Measurements from ENCODE around the gene CFAP77.

The CFAP77 gene

GRCh38 chr9:132456241-132456640, 46.2 kb downstream of the CFAP77 start:
- H3K18ac ChIP-seq (ENCODE audit: low read length) = no peak overlapping the region
- no peak overlapping the region for H3K23ac ChIP-seq (ENCODE audit: low read length)
- no peak overlapping the region for H3K4me3 ChIP-seq (ENCODE audit: low read depth, low read length)
- H3K79me1 ChIP-seq (ENCODE audit: low read length) = no peaks in the 10 kb centered on the region
- H4K91ac ChIP-seq (ENCODE audit: low read depth, low read length) = no peak overlapping the region
- no peak for DNase-seq
- no peaks in the 10 kb centered on the region for H3K4me1 ChIP-seq (ENCODE audit: control insufficient read depth in 1 of 2, insufficient read depth in 2 of 2, low read length in 2 of 2)
- no peaks in the 10 kb centered on the region for H3K27me3 ChIP-seq (ENCODE audit: insufficient read depth, low read length)
- peaks cover 3% of the 10 kb centered on the region for H3K9me3 ChIP-seq (ENCODE audit: insufficient read depth, low read depth, low read length)
- H2BK120ac ChIP-seq (ENCODE audit: insufficient read depth, low read length, poor library complexity) = no peak overlapping the region
- no peak overlapping the region for H2BK12ac ChIP-seq (ENCODE audit: low read length)
- no peak overlapping the region for H3K27ac ChIP-seq (ENCODE audit: low read depth, low read length)
- no peak overlapping the region for H3K9ac ChIP-seq (ENCODE audit: low read length)
- H4K8ac ChIP-seq (ENCODE audit: low read depth, low read length) = no peak overlapping the region
- no peak overlapping the region for H2AFZ ChIP-seq (ENCODE audit: insufficient read depth, low read length, poor library complexity)
- no peak overlapping the region for H3K14ac ChIP-seq (ENCODE audit: low read length)
- no peaks in the 10 kb centered on the region for H3K79me2 ChIP-seq (ENCODE audit: control insufficient read depth, insufficient read depth, low read length, poor library complexity)
- WGBS (ENCODE audit: extremely low coverage, insufficient coverage, insufficient read length) = no CpG with 5 or more reads among the region's 8 CpGs
- no peaks in the 10 kb centered on the region for H3K36me3 ChIP-seq (ENCODE audit: control insufficient read depth in 1 of 2, insufficient read depth in 2 of 2, low read length in 2 of 2)
- H2AK5ac ChIP-seq (ENCODE audit: low read length) = no peak overlapping the region
- H4K12ac ChIP-seq (ENCODE audit: low read depth, low read length) = no peak overlapping the region
- no peak overlapping the region for H3K4ac ChIP-seq (ENCODE audit: low read depth, low read length)
- H2BK5ac ChIP-seq (ENCODE audit: low read depth, low read length, poor library complexity) = no peak overlapping the region
- no peak overlapping the region for H3K4me2 ChIP-seq (ENCODE audit: low read length)

DNA sequence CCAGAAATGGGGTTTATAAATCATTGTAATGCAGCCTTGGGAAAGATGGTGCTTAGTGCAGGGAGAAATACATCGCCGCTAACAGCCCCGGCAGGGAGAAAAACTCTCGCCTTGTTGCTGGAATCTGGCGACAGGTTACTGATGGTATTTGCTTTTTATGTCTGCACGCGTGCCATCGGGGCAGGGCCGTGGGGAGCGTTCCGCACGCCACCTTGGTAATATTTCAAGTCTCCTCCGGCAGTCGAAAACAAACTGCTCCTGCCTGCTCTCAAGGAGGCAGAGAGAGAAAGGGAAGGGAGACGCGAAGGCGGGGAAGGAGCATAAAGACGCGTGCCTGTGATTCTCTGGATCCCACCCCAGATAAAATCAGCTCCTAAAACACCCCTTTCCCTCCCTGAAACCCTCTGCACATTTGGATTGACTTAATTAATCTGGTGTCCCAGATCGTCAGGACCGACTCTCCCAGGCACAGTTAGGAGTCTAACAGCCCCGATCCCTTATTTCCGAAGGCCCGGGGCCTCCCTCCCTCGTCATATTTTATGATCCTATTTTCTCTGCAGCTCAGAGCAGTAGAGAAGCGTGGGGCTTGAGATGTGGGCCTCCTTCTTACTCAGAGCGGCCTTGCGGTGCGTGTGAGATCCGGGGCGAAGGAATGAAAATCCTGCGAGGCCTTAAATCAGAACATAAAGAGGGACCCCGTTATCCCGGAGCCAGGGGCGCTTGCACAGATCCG, 47.7 kb downstream of the CFAP77 start:
- Histone ChIP-seq H3K4ac (ENCODE audit: low read depth, low read length) (no peak overlapping the region), H3K18ac (ENCODE audit: low read length) (no peak overlapping the region), H3K23ac (ENCODE audit: low read length) (no peak overlapping the region), H2AFZ (ENCODE audit: insufficient read depth, low read length, poor library complexity) (no peak overlapping the region), H2AK5ac (ENCODE audit: low read length) (no peak overlapping the region), H3K14ac (ENCODE audit: low read length) (no peak overlapping the region), H3K27ac (ENCODE audit: low read depth, low read length) (no peak overlapping the region), H4K91ac (ENCODE audit: low read depth, low read length) (no peak overlapping the region), H4K12ac (ENCODE audit: low read depth, low read length) (no peak overlapping the region), H3K27me3 (ENCODE audit: insufficient read depth, low read length) (no peaks in the 10 kb centered on the region), H3K9me3 (ENCODE audit: insufficient read depth, low read depth, low read length) (peaks cover 3% of the 10 kb centered on the region), H3K9ac (ENCODE audit: low read length) (no peak overlapping the region), H3K36me3 (ENCODE audit: control insufficient read depth in 1 of 2, insufficient read depth in 2 of 2, low read length in 2 of 2) (no peaks in the 10 kb centered on the region), H3K4me3 (ENCODE audit: low read depth, low read length) (no peak overlapping the region), H3K4me1 (ENCODE audit: control insufficient read depth in 1 of 2, insufficient read depth in 2 of 2, low read length in 2 of 2) (no peaks in the 10 kb centered on the region), H3K4me2 (ENCODE audit: low read length) (no peak overlapping the region), H2BK120ac (ENCODE audit: insufficient read depth, low read length, poor library complexity) (no peak overlapping the region), H2BK12ac (ENCODE audit: low read length) (no peak overlapping the region), H4K8ac (ENCODE audit: low read depth, low read length) (no peak overlapping the region), H3K79me1 (ENCODE audit: low read length) (no peaks in the 10 kb centered on the region), H2BK5ac (ENCODE audit: low read depth, low read length, poor library complexity) (no peak overlapping the region), H3K79me2 (ENCODE audit: control insufficient read depth, insufficient read depth, low read length, poor library complexity) (no peaks in the 10 kb centered on the region)
- no CpG with 5 or more reads among the region's 36 CpGs for WGBS (ENCODE audit: extremely low coverage, insufficient coverage, insufficient read length)
- no peak for DNase-seq

DNA sequence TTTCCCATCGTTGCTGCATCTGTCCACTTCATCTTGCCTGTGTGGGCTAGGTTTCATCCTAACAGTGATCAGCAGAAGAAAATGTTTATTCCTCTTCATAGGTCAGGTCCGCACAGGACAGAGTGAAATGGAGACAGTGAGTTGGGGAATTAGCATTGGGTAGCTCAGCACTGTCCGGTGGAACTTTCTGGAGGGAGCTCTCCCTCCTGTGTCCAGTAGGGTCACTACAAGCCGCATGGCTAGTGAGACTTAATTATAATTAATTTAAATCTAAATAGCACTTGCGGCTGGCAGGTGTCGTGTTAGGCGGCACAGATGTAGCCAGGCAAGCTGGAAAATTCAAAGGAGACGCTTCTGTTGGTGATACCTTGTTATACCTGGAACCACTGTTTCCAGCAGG, 48.4 kb downstream of the CFAP77 start:
- WGBS (ENCODE audit: extremely low coverage, insufficient coverage, insufficient read length) = no CpG with 5 or more reads among the region's 8 CpGs
- H2BK120ac ChIP-seq (ENCODE audit: insufficient read depth, low read length, poor library complexity) = no peak overlapping the region
- no peak overlapping the region for H4K12ac ChIP-seq (ENCODE audit: low read depth, low read length)
- H3K9me3 ChIP-seq (ENCODE audit: insufficient read depth, low read depth, low read length) = peaks cover 3% of the 10 kb centered on the region
- no peak overlapping the region for H3K23ac ChIP-seq (ENCODE audit: low read length)
- H3K9ac ChIP-seq (ENCODE audit: low read length) = no peak overlapping the region
- no peak overlapping the region for H3K4me3 ChIP-seq (ENCODE audit: low read depth, low read length)
- no peak overlapping the region for H2BK5ac ChIP-seq (ENCODE audit: low read depth, low read length, poor library complexity)
- H3K79me1 ChIP-seq (ENCODE audit: low read length) = no peaks in the 10 kb centered on the region
- no peaks in the 10 kb centered on the region for H3K79me2 ChIP-seq (ENCODE audit: control insufficient read depth, insufficient read depth, low read length, poor library complexity)
- H3K4ac ChIP-seq (ENCODE audit: low read depth, low read length) = no peak overlapping the region
- H2BK12ac ChIP-seq (ENCODE audit: low read length) = no peak overlapping the region
- H3K27me3 ChIP-seq (ENCODE audit: insufficient read depth, low read length) = no peaks in the 10 kb centered on the region
- no peak overlapping the region for H4K8ac ChIP-seq (ENCODE audit: low read depth, low read length)
- H2AK5ac ChIP-seq (ENCODE audit: low read length) = no peak overlapping the region
- H3K36me3 ChIP-seq (ENCODE audit: control insufficient read depth in 1 of 2, insufficient read depth in 2 of 2, low read length in 2 of 2) = no peaks in the 10 kb centered on the region
- H3K18ac ChIP-seq (ENCODE audit: low read length) = no peak overlapping the region
- H3K14ac ChIP-seq (ENCODE audit: low read length) = no peak overlapping the region
- H4K91ac ChIP-seq (ENCODE audit: low read depth, low read length) = no peak overlapping the region
- H3K4me1 ChIP-seq (ENCODE audit: control insufficient read depth in 1 of 2, insufficient read depth in 2 of 2, low read length in 2 of 2) = no peaks in the 10 kb centered on the region
- no peak overlapping the region for H2AFZ ChIP-seq (ENCODE audit: insufficient read depth, low read length, poor library complexity)
- DNase-seq = no peak
- no peak overlapping the region for H3K27ac ChIP-seq (ENCODE audit: low read depth, low read length)
- no peak overlapping the region for H3K4me2 ChIP-seq (ENCODE audit: low read length)

DNA sequence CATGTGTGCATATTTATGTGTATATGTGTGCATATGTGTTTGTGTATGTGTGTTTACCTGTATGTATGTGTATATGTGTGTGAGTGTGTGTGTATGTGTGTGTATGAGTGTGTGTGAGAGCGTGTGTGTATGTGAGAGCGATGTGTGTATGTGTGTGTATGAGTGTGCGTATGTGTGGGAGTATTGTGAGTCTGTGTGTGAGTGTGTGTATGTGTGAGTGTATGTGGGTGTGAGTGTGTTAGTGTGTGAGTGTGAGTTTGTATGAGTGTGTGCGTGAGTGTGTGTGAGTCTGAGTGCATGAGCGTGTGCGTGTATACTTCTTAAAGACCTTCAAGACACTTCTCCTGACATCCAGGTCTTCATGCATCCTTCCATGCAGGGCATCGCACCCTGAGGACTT, 49.6 kb downstream of the CFAP77 start:
- Histone ChIP-seq H3K18ac (ENCODE audit: low read length) (no peak overlapping the region), H3K9ac (ENCODE audit: low read length) (no peak overlapping the region), H3K4me3 (ENCODE audit: low read depth, low read length) (peak overlapping the region; percentile 51), H4K12ac (ENCODE audit: low read depth, low read length) (no peak overlapping the region), H3K4me1 (ENCODE audit: control insufficient read depth in 1 of 2, insufficient read depth in 2 of 2, low read length in 2 of 2) (no peaks in the 10 kb centered on the region), H3K9me3 (ENCODE audit: insufficient read depth, low read depth, low read length) (peaks cover 3% of the 10 kb centered on the region), H3K4ac (ENCODE audit: low read depth, low read length) (no peak overlapping the region), H2AFZ (ENCODE audit: insufficient read depth, low read length, poor library complexity) (no peak overlapping the region), H3K36me3 (ENCODE audit: control insufficient read depth in 1 of 2, insufficient read depth in 2 of 2, low read length in 2 of 2) (no peaks in the 10 kb centered on the region), H2BK120ac (ENCODE audit: insufficient read depth, low read length, poor library complexity) (no peak overlapping the region), H2BK5ac (ENCODE audit: low read depth, low read length, poor library complexity) (no peak overlapping the region), H2AK5ac (ENCODE audit: low read length) (no peak overlapping the region), H3K27ac (ENCODE audit: low read depth, low read length) (no peak overlapping the region), H4K8ac (ENCODE audit: low read depth, low read length) (no peak overlapping the region), H3K14ac (ENCODE audit: low read length) (no peak overlapping the region), H3K27me3 (ENCODE audit: insufficient read depth, low read length) (no peaks in the 10 kb centered on the region), H3K4me2 (ENCODE audit: low read length) (no peak overlapping the region), H2BK12ac (ENCODE audit: low read length) (no peak overlapping the region), H3K79me2 (ENCODE audit: control insufficient read depth, insufficient read depth, low read length, poor library complexity) (no peaks in the 10 kb centered on the region), H3K79me1 (ENCODE audit: low read length) (no peaks in the 10 kb centered on the region), H3K23ac (ENCODE audit: low read length) (peak overlapping the region; percentile 87), H4K91ac (ENCODE audit: low read depth, low read length) (no peak overlapping the region)
- no peak for DNase-seq
- 100% methylated on average over 4 of the region's 7 CpGs for WGBS (ENCODE audit: extremely low coverage, insufficient coverage, insufficient read length)
